Measurements from ENCODE around the gene CKAP2L.
A peak's percentile ranks its signal among the peaks of the same experiment; 100 is the strongest.

CKAP2L gene

GRCh38 chr2:112750560-112750843, 13.9 kb downstream of the CKAP2L start:
- H3F3A ChIP-seq (ENCODE audit: low read depth) = no peaks in the 10 kb centered on the region
- H4K20me1 ChIP-seq (ENCODE audit: insufficient read depth, low read length, poor library complexity, severe bottlenecking) = peaks cover 22% of the 10 kb centered on the region
- peaks cover 91% of the 10 kb centered on the region for H3K36me3 ChIP-seq (ENCODE audit: insufficient read depth, low read length)
- no peaks in the 10 kb centered on the region for H3K9me3 ChIP-seq (ENCODE audit: insufficient read depth, low read depth, low read length)
- H3K9me2 ChIP-seq (replicated peaks; ENCODE audit: low read depth, low read length) = no peaks in the 10 kb centered on the region
- peaks cover 73% of the 10 kb centered on the region for H3K79me2 ChIP-seq (ENCODE audit: insufficient read depth, low read length)
- no peak for TF ChIP-seq CTCF (conservative IDR thresholded peaks at IDR 0.05; ENCODE audit: low read length)
- no peak for TF ChIP-seq EZH2phosphoT487 (IDR thresholded peaks at IDR 0.05; ENCODE audit: borderline replicate concordance)
- no peak overlapping the region for H3K9ac ChIP-seq (ENCODE audit: low read depth, low read length, poor library complexity, severe bottlenecking)
- H3K4me2 ChIP-seq (ENCODE audit: low read depth, low read length, poor library complexity, severe bottlenecking) = peak overlapping the region; percentile 45
- H2AFZ ChIP-seq (ENCODE audit: low read length) = no peak overlapping the region
- H3K27me3 ChIP-seq (ENCODE audit: insufficient read depth, low read length, poor library complexity, severe bottlenecking) = no peaks in the 10 kb centered on the region
- H3K4me3 ChIP-seq (ENCODE audit: low read length, poor library complexity, severe bottlenecking) = no peak overlapping the region
- H3K4me1 ChIP-seq (ENCODE audit: insufficient read depth, low read length, poor library complexity, severe bottlenecking) = peaks cover 31% of the 10 kb centered on the region

- no peaks in the 10 kb centered on the region for H3K9me2 ChIP-seq (replicated peaks; ENCODE audit: low read depth, low read length)
- TF ChIP-seq CTCF (conservative IDR thresholded peaks at IDR 0.05; ENCODE audit: low read length) (peak; percentile 97), EZH2phosphoT487 (IDR thresholded peaks at IDR 0.05; ENCODE audit: borderline replicate concordance) (no peak)
- H3K4me2 ChIP-seq (ENCODE audit: low read depth, low read length, poor library complexity, severe bottlenecking) = peak overlapping the region; percentile 45
- H3K9ac ChIP-seq (ENCODE audit: low read depth, low read length, poor library complexity, severe bottlenecking) = no peak overlapping the region
- H3K36me3 ChIP-seq (ENCODE audit: insufficient read depth, low read length) = peaks cover 90% of the 10 kb centered on the region
- H3K9me3 ChIP-seq (ENCODE audit: insufficient read depth, low read depth, low read length) = no peaks in the 10 kb centered on the region
- H4K20me1 ChIP-seq (ENCODE audit: insufficient read depth, low read length, poor library complexity, severe bottlenecking) = peaks cover 22% of the 10 kb centered on the region
- peaks cover 26% of the 10 kb centered on the region for H3K4me1 ChIP-seq (ENCODE audit: insufficient read depth, low read length, poor library complexity, severe bottlenecking)
- H3K27me3 ChIP-seq (ENCODE audit: insufficient read depth, low read length, poor library complexity, severe bottlenecking) = no peaks in the 10 kb centered on the region
- peak overlapping the region; percentile 9 for H3K4me3 ChIP-seq (ENCODE audit: low read length, poor library complexity, severe bottlenecking)
- no peak overlapping the region for H2AFZ ChIP-seq (ENCODE audit: low read length)
- no peaks in the 10 kb centered on the region for H3F3A ChIP-seq (ENCODE audit: low read depth)
- peaks cover 68% of the 10 kb centered on the region for H3K79me2 ChIP-seq (ENCODE audit: insufficient read depth, low read length)
These were observed 14.5 kb downstream of the CKAP2L start for GRCh38 chr2:112749755-112750559.

GRCh38 chr2:112740527-112740926, 23.9 kb downstream of the CKAP2L start:
- Histone ChIP-seq H3F3A (ENCODE audit: low read depth) (no peaks in the 10 kb centered on the region), H4K20me1 (ENCODE audit: insufficient read depth, low read length, poor library complexity, severe bottlenecking) (no peaks in the 10 kb centered on the region), H3K4me3 (ENCODE audit: low read length, poor library complexity, severe bottlenecking) (no peak overlapping the region), H2AFZ (ENCODE audit: low read length) (no peak overlapping the region), H3K27me3 (ENCODE audit: insufficient read depth, low read length, poor library complexity, severe bottlenecking) (no peaks in the 10 kb centered on the region), H3K4me2 (ENCODE audit: low read depth, low read length, poor library complexity, severe bottlenecking) (no peak overlapping the region), H3K9ac (ENCODE audit: low read depth, low read length, poor library complexity, severe bottlenecking) (no peak overlapping the region), H3K9me3 (ENCODE audit: insufficient read depth, low read depth, low read length) (no peaks in the 10 kb centered on the region), H3K9me2 (replicated peaks; ENCODE audit: low read depth, low read length) (no peaks in the 10 kb centered on the region), H3K79me2 (ENCODE audit: insufficient read depth, low read length) (no peaks in the 10 kb centered on the region), H3K4me1 (ENCODE audit: insufficient read depth, low read length, poor library complexity, severe bottlenecking) (no peaks in the 10 kb centered on the region), H3K36me3 (ENCODE audit: insufficient read depth, low read length) (peaks cover 82% of the 10 kb centered on the region)
- TF ChIP-seq CTCF (conservative IDR thresholded peaks at IDR 0.05; ENCODE audit: low read length) (no peak), EZH2phosphoT487 (IDR thresholded peaks at IDR 0.05; ENCODE audit: borderline replicate concordance) (no peak)

All from Loucy (cell line).